DOHH2 (cell line): ENCODE data around the gene LSM8.
"Not testable (repeated sequence)": the region's sequence is repeated elsewhere in the genome, so short reads cannot be mapped to it uniquely, and the experiment has no call there.

ENCODE experiments used
- H3F3A ChIP-seq: fragments of 200-600 bp; sonication (generic), shearing (Covaris generic); 2 replicates; pipeline ENCODE4 v1.6.0; 2016; ENCODE audit warnings: antibody characterized with exemption, mild to moderate bottlenecking; ENCODE audit not compliant: control insufficient read depth, insufficient read depth
- H3K27ac ChIP-seq: fragments of 200-600 bp; sonication (generic); 2 replicates; pipeline ENCODE4 v1.5.1; 2014; ENCODE audit warnings: low read depth, mild to moderate bottlenecking, low read length, moderate library complexity
- H3K27me3 ChIP-seq: fragments of 200-600 bp; sonication (generic); 2 replicates; pipeline ENCODE4 v1.6.1; 2014; ENCODE audit warnings: mild to moderate bottlenecking, low read length, mixed read lengths; ENCODE audit not compliant: control insufficient read depth
- H3K36me3 ChIP-seq: fragments of 200-600 bp; sonication (generic); 2 replicates; pipeline ENCODE4 v1.6.1; 2014; ENCODE audit warnings: mild to moderate bottlenecking, low read length, moderate library complexity, mixed read lengths; ENCODE audit not compliant: control insufficient read depth
- H3K4me1 ChIP-seq: fragments of 200-600 bp; sonication (generic); 2 replicates; pipeline ENCODE4 v1.6.1; 2014; ENCODE audit warnings: mild to moderate bottlenecking, low read length, mixed read lengths; ENCODE audit not compliant: control insufficient read depth
- H3K4me2 ChIP-seq: fragments of 200-600 bp; sonication (generic); 2 replicates; pipeline ENCODE4 v1.6.0; 2014; ENCODE audit warnings: mild to moderate bottlenecking, low read length, moderate library complexity
- H3K4me3 ChIP-seq: fragments of 200-600 bp; sonication (generic); 2 replicates; pipeline ENCODE4 v1.5.1; 2014; ENCODE audit warnings: mild to moderate bottlenecking, low read length, mixed read lengths
- H3K79me2 ChIP-seq: fragments of 200-600 bp; sonication (generic); 2 replicates; pipeline ENCODE4 v1.6.1; 2014; ENCODE audit warnings: mild to moderate bottlenecking, low read length, mixed read lengths; ENCODE audit not compliant: control insufficient read depth
- H3K9me2 ChIP-seq: fragments of 200-600 bp; sonication (generic); replicated peaks from 2 replicates; pipeline ENCODE4 v1.6.1; 2014; ENCODE audit warnings: mild to moderate bottlenecking, low read length, mixed read lengths; ENCODE audit not compliant: control insufficient read depth
- H3K9me3 ChIP-seq: fragments of 200-600 bp; sonication (generic); 2 replicates; pipeline ENCODE4 v1.6.1; 2014; ENCODE audit warnings: antibody characterized with exemption, low read length, mixed read lengths; ENCODE audit not compliant: control insufficient read depth, insufficient read depth
- H4K20me1 ChIP-seq: fragments of 200-600 bp; sonication (generic); 2 replicates; pipeline ENCODE4 v1.6.0; 2014; ENCODE audit warnings: low read depth, mild to moderate bottlenecking, antibody characterized with exemption, low read length, moderate library complexity; ENCODE audit not compliant: control insufficient read depth, insufficient read depth
- EZH2phosphoT487 ChIP-seq: fragments of 200-600 bp; sonication (generic); IDR thresholded peaks from 2 replicates; pipeline ENCODE4 v1.6.1; 2017; ENCODE audit warnings: borderline replicate concordance, mild to moderate bottlenecking, antibody characterized with exemption, low read length, moderate library complexity, mixed read lengths
- TF ChIP-seq, protein P1 (sequence below): fragments of 200-600 bp; sonication (generic); IDR thresholded peaks from one replicate; pipeline ENCODE4 v1.5.1; 2014; ENCODE audit warnings: antibody characterized with exemption, mild to moderate bottlenecking, low read depth, low read length; ENCODE audit not compliant: poor library complexity, severe bottlenecking

Gene LSM8

DNA sequence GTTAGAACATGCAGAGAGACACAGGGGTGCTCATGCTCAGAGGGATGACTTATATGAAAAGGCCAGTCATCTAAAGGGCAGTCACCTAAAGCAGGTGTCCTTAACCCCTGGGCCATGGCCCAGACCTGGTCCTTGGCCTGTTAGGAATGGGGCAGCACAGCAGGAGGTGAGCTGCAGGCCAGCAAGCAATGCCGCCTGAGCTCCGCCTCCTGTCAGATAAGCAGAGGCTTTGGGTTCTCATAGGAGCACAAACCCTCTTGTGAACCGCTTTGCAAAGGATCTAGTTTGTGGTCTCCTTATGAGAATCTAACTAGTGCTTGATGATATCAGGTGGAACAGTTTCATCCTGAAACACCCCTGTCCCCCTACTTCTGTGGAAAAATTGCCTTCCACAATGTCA, 55.0 kb downstream of the LSM8 start:
- H3K36me3 ChIP-seq: no peaks in the 10 kb centered on the region
- H3K4me2 ChIP-seq: no peak overlapping the region
- H3K27me3 ChIP-seq: no peaks in the 10 kb centered on the region
- no peak for TF ChIP-seq EZH2phosphoT487
- TF ChIP-seq, protein P1, sequence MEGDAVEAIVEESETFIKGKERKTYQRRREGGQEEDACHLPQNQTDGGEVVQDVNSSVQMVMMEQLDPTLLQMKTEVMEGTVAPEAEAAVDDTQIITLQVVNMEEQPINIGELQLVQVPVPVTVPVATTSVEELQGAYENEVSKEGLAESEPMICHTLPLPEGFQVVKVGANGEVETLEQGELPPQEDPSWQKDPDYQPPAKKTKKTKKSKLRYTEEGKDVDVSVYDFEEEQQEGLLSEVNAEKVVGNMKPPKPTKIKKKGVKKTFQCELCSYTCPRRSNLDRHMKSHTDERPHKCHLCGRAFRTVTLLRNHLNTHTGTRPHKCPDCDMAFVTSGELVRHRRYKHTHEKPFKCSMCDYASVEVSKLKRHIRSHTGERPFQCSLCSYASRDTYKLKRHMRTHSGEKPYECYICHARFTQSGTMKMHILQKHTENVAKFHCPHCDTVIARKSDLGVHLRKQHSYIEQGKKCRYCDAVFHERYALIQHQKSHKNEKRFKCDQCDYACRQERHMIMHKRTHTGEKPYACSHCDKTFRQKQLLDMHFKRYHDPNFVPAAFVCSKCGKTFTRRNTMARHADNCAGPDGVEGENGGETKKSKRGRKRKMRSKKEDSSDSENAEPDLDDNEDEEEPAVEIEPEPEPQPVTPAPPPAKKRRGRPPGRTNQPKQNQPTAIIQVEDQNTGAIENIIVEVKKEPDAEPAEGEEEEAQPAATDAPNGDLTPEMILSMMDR: no peak
- H3K9me3 ChIP-seq: no peaks in the 10 kb centered on the region
- no peaks in the 10 kb centered on the region for H4K20me1 ChIP-seq
- H3K4me1 ChIP-seq: no peaks in the 10 kb centered on the region
- H3K4me3 ChIP-seq: no peak overlapping the region
- H3F3A ChIP-seq: no peaks in the 10 kb centered on the region
- H3K9me2 ChIP-seq: no peaks in the 10 kb centered on the region
- H3K27ac ChIP-seq: no peak overlapping the region
- no peaks in the 10 kb centered on the region for H3K79me2 ChIP-seq

GRCh38 chr7:118240320-118240719, 56.4 kb downstream of the LSM8 start:
- H3K79me2 ChIP-seq, H3K9me2 ChIP-seq, H3K36me3 ChIP-seq, H3K4me2 ChIP-seq, H3K27ac ChIP-seq, H3K4me3 ChIP-seq, H3K27me3 ChIP-seq, H3F3A ChIP-seq, H3K9me3 ChIP-seq, H4K20me1 ChIP-seq, H3K4me1 ChIP-seq: not testable (repeated sequence)
